ENCODE measurements around the gene ZCCHC7.

Gene ZCCHC7

GRCh38 chr9:37174247-37174646 is 53.9 kb downstream of the ZCCHC7 start:
- H3K27me3 ChIP-seq (ENCODE audit: insufficient read depth, low read length, poor library complexity) = no peaks in the 10 kb centered on the region
- H3K36me3 ChIP-seq (ENCODE audit: insufficient read depth, low read length) = peaks cover 9% of the 10 kb centered on the region; the same call in 1 of the 2 replicates
- H3K4me2 ChIP-seq (ENCODE audit: insufficient read depth, low read length) = no peak overlapping the region
- H3K9me3 ChIP-seq (ENCODE audit: insufficient read depth, low read length, severe bottlenecking) = no peaks in the 10 kb centered on the region
- DNase-seq (no peak), ATAC-seq (ENCODE audit: insufficient read depth, low read depth) (no peak)
- TF ChIP-seq, protein P1, sequence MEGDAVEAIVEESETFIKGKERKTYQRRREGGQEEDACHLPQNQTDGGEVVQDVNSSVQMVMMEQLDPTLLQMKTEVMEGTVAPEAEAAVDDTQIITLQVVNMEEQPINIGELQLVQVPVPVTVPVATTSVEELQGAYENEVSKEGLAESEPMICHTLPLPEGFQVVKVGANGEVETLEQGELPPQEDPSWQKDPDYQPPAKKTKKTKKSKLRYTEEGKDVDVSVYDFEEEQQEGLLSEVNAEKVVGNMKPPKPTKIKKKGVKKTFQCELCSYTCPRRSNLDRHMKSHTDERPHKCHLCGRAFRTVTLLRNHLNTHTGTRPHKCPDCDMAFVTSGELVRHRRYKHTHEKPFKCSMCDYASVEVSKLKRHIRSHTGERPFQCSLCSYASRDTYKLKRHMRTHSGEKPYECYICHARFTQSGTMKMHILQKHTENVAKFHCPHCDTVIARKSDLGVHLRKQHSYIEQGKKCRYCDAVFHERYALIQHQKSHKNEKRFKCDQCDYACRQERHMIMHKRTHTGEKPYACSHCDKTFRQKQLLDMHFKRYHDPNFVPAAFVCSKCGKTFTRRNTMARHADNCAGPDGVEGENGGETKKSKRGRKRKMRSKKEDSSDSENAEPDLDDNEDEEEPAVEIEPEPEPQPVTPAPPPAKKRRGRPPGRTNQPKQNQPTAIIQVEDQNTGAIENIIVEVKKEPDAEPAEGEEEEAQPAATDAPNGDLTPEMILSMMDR (IDR thresholded peaks at IDR 0.05; ENCODE audit: borderline replicate concordance, extremely low read depth, low read length, poor library complexity, severe bottlenecking) = no peak
- TF ChIP-seq EZH2 (IDR thresholded peaks at IDR 0.05; ENCODE audit: borderline replicate concordance, low read depth, low read length, severe bottlenecking) = no peak
- no peak overlapping the region for H3K4me3 ChIP-seq (ENCODE audit: low read depth in 1 of 2, low read length in 2 of 2)
- H3K9ac ChIP-seq (ENCODE audit: low read depth, low read length) = no peak overlapping the region
- peaks cover 18% of the 10 kb centered on the region; the same call in 1 of the 2 replicates for H3K79me2 ChIP-seq (ENCODE audit: insufficient read depth, low read length)
- H2AFZ ChIP-seq (ENCODE audit: low read depth, low read length) = no peak overlapping the region
- H4K20me1 ChIP-seq (ENCODE audit: insufficient read depth, low read length) = no peaks in the 10 kb centered on the region; the same call in 1 of the 2 replicates
- no peak overlapping the region for H3K27ac ChIP-seq (ENCODE audit: low read length)
- H3K4me1 ChIP-seq (ENCODE audit: insufficient read depth, low read length) = 0 out of 2 replicates have a peak, but pooled peaks cover 2% of the 10 kb centered on the region

DNA sequence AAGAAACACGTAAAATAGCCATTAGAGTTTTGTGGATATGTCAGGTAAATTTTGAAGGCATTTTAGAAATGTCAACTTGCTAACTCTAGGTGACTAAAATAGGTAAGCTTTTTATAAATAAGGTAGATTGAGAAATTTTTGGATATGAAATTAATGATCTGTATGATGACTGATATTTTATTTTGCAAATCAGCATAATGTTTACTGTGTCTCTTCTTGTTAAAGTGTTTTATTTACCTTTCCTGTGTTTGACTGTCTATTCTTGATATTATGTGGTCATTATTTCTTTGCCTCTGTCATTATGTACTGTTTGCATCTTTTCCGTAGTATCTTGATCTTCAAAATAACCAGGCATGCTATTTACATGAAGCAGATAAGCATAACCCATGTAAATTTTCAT is 58.4 kb downstream of the ZCCHC7 start:
- Histone ChIP-seq H3K27ac (ENCODE audit: low read length) (no peak overlapping the region), H3K4me1 (ENCODE audit: insufficient read depth, low read length) (0 out of 2 replicates have a peak, but pooled peaks cover 2% of the 10 kb centered on the region), H3K9ac (ENCODE audit: low read depth, low read length) (no peak overlapping the region), H2AFZ (ENCODE audit: low read depth, low read length) (no peak overlapping the region), H3K27me3 (ENCODE audit: insufficient read depth, low read length, poor library complexity) (no peaks in the 10 kb centered on the region), H3K79me2 (ENCODE audit: insufficient read depth, low read length) (peaks cover 10% of the 10 kb centered on the region; the same call in 1 of the 2 replicates), H3K4me2 (ENCODE audit: insufficient read depth, low read length) (no peak overlapping the region), H4K20me1 (ENCODE audit: insufficient read depth, low read length) (no peaks in the 10 kb centered on the region), H3K4me3 (ENCODE audit: low read depth in 1 of 2, low read length in 2 of 2) (no peak overlapping the region), H3K36me3 (ENCODE audit: insufficient read depth, low read length) (peaks cover 2% of the 10 kb centered on the region; the same call in 1 of the 2 replicates), H3K9me3 (ENCODE audit: insufficient read depth, low read length, severe bottlenecking) (no peaks in the 10 kb centered on the region)
- no peak for TF ChIP-seq EZH2 (IDR thresholded peaks at IDR 0.05; ENCODE audit: borderline replicate concordance, low read depth, low read length, severe bottlenecking)
- TF ChIP-seq, protein P1 (IDR thresholded peaks at IDR 0.05; ENCODE audit: borderline replicate concordance, extremely low read depth, low read length, poor library complexity, severe bottlenecking) = no peak
- DNase-seq = no peak
- no peak for ATAC-seq (ENCODE audit: insufficient read depth, low read depth)

DNA sequence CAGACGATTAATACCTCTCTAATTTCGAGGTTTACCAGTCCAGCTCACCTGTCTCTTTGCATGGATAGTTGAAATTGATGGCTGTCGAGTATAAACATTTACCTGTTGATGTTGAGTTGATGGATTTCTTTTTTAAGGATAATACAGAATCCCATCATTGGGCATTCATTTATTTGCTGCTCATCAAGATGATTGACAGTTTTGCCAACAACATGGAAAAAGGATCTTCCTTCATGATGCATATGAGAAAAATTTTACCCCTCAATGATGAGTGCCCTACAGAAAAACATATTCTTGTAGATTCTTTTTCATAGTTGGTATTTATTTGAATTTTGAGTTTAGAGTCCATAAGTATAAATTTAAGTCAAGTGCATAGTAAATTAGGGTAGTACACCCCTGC is 59.2 kb downstream of the ZCCHC7 start:
- no peak for ATAC-seq (ENCODE audit: insufficient read depth, low read depth)
- Histone ChIP-seq H3K4me2 (ENCODE audit: insufficient read depth, low read length) (no peak overlapping the region), H3K36me3 (ENCODE audit: insufficient read depth, low read length) (peaks cover 2% of the 10 kb centered on the region; the same call in 1 of the 2 replicates)

More for the DNA sequence above, 59.2 kb downstream of the ZCCHC7 start:
- 0 out of 2 replicates have a peak, but pooled peaks cover 2% of the 10 kb centered on the region for H3K4me1 ChIP-seq (ENCODE audit: insufficient read depth, low read length)
- H3K27ac ChIP-seq (ENCODE audit: low read length) = no peak overlapping the region
- no peak for TF ChIP-seq EZH2 (IDR thresholded peaks at IDR 0.05; ENCODE audit: borderline replicate concordance, low read depth, low read length, severe bottlenecking)
- TF ChIP-seq, protein P1 (IDR thresholded peaks at IDR 0.05; ENCODE audit: borderline replicate concordance, extremely low read depth, low read length, poor library complexity, severe bottlenecking) = no peak
- no peaks in the 10 kb centered on the region for H3K9me3 ChIP-seq (ENCODE audit: insufficient read depth, low read length, severe bottlenecking)
- no peaks in the 10 kb centered on the region for H4K20me1 ChIP-seq (ENCODE audit: insufficient read depth, low read length)
- no peaks in the 10 kb centered on the region for H3K27me3 ChIP-seq (ENCODE audit: insufficient read depth, low read length, poor library complexity)
- peaks cover 12% of the 10 kb centered on the region; the same call in 1 of the 2 replicates for H3K79me2 ChIP-seq (ENCODE audit: insufficient read depth, low read length)
- DNase-seq = no peak
- no peak overlapping the region for H2AFZ ChIP-seq (ENCODE audit: low read depth, low read length)
- no peak overlapping the region for H3K9ac ChIP-seq (ENCODE audit: low read depth, low read length)
- no peak overlapping the region for H3K4me3 ChIP-seq (ENCODE audit: low read depth in 1 of 2, low read length in 2 of 2)

Measured in DND-41 (cell line).